ENCODE data around the gene CCDC8. TPM values are rescaled to one million over a fixed set of nuclear protein-coding genes. Genes with fewer than 3 reads are reported as not detected.

The CCDC8 gene
- total and polyA plus RNA-seq, 2 of the 4 experiments (the other 2 are of a cell fraction): 9.3 to 10.2 TPM

GRCh38 chr19:46367426-46367825 is 45.9 kb downstream of the CCDC8 start:
- no peak overlapping the region for H2BK15ac ChIP-seq (ENCODE audit: low read depth, low read length)
- TF ChIP-seq MAFK (IDR thresholded peaks at IDR 0.05; ENCODE audit: low read depth, low read length) (no peak), SMC3 (IDR thresholded peaks at IDR 0.05; ENCODE audit: low read depth, low read length) (no peak), CTCF (conservative IDR thresholded peaks at IDR 0.05; ENCODE audit: low read depth, low read length) (no peak), MXI1 (IDR thresholded peaks at IDR 0.05; ENCODE audit: borderline replicate concordance, low read depth, low read length) (no peak), CEBPB (IDR thresholded peaks at IDR 0.05; ENCODE audit: low read depth, low read length) (no peak), BHLHE40 (IDR thresholded peaks at IDR 0.05; ENCODE audit: low read depth, low read length) (no peak), RAD21 (IDR thresholded peaks at IDR 0.05; ENCODE audit: low read length) (no peak)
- no peak overlapping the region for H3K27ac ChIP-seq (ENCODE audit: insufficient read depth, low read length)
- no peak overlapping the region for H2BK120ac ChIP-seq (ENCODE audit: low read depth, low read length)
- no peak overlapping the region for H2AK9ac ChIP-seq (replicated peaks; ENCODE audit: low read depth, low read length, poor library complexity)
- ChIA-PET CTCF (interaction anchor here (0.6 kb wide), 1 partner anchor 18 kb away, joined by 5 read pairs; no protein-coding TSS in a partner anchor), POLR2A (ENCODE audit: unreplicated experiment) (no interaction called here)
- H3K9me1 ChIP-seq (ENCODE audit: insufficient read depth, low read length): peaks cover 22% of the 10 kb centered on the region
- in situ Hi-C loops (cut with MboI; ENCODE audit: low sequenced_read_pairs) (no loop called here), dilution Hi-C loops (cut with HindIII; ENCODE audit: low sequenced_read_pairs, unreplicated experiment) (no loop called here), intact Hi-C loops (cut with micrococcal nuclease) (no loop called here)
- WGBS, 2 experiments (ENCODE audit: extremely low coverage in 2 of 2, insufficient read length in 1 of 2): 100% methylated on average over 3 of the region's 5 CpGs; no CpG with 5 or more reads in 1 of the 2 experiments
- no peak overlapping the region for H3K18ac ChIP-seq (ENCODE audit: low read depth, low read length)
- H2BK5ac ChIP-seq (ENCODE audit: low read depth, low read length, poor library complexity, severe bottlenecking): no peak overlapping the region
- H2BK20ac ChIP-seq (ENCODE audit: low read depth, low read length): no peak overlapping the region
- H3K79me1 ChIP-seq (ENCODE audit: low read depth in 1 of 2, low read length in 2 of 2): peaks cover 25 to 72% of the 10 kb centered on the region in 2 experiments
- no TSS peak for BruUV-seq (replicated peaks)
- H3K4me1 ChIP-seq (ENCODE audit: control insufficient read depth, insufficient read depth, low read length): peaks cover 13% of the 10 kb centered on the region
- no peak overlapping the region for H2AFZ ChIP-seq (replicated peaks; ENCODE audit: low read length, poor library complexity)
- peaks cover 16% of the 10 kb centered on the region for H4K20me1 ChIP-seq (ENCODE audit: insufficient read depth, low read length)
- no peak overlapping the region for H2AK5ac ChIP-seq (ENCODE audit: low read depth, low read length)
- H3K27me3 ChIP-seq (ENCODE audit: control insufficient read depth, insufficient read depth, low read length): no peaks in the 10 kb centered on the region
- no peaks in the 10 kb centered on the region for H3K9me3 ChIP-seq (ENCODE audit: control insufficient read depth, insufficient read depth, low read length)
- H3K56ac ChIP-seq (ENCODE audit: extremely low read depth, insufficient read depth, low read length): no peak overlapping the region
- DNase-seq: no peak
- H4K8ac ChIP-seq (ENCODE audit: low read depth in 2 of 2, low read length in 2 of 2): no peak overlapping the region
- no peak overlapping the region for H4K91ac ChIP-seq (ENCODE audit: insufficient read depth, low read depth, low read length)
- no peak overlapping the region for H3K4me3 ChIP-seq (ENCODE audit: insufficient read depth, low read depth, low read length)
- no peak overlapping the region for H3K23ac ChIP-seq (ENCODE audit: low read depth, low read length)
- ATAC-seq (ENCODE audit: low read depth): no peak
- no peak overlapping the region for H3K14ac ChIP-seq (replicated peaks; ENCODE audit: low read depth, low read length)
- H3K9ac ChIP-seq (ENCODE audit: low read depth, low read length): no peak overlapping the region
- no peak overlapping the region for H4K5ac ChIP-seq (ENCODE audit: low read depth, low read length)
- no peak overlapping the region for H3K4ac ChIP-seq (ENCODE audit: low read depth, low read length)
- H3K4me2 ChIP-seq (ENCODE audit: low read depth, low read length): no peak overlapping the region
- H3K36me3 ChIP-seq (ENCODE audit: control insufficient read depth, insufficient read depth, low read length): peaks cover 24% of the 10 kb centered on the region

Measured in IMR-90 (cell line).